ENCODE results near the gene DHRS7B. TPM values are rescaled to one million over a fixed set of nuclear protein-coding genes. Genes with fewer than 3 reads are reported as not detected.

The DHRS7B gene
- polyA plus RNA-seq (2013) = 27.0 and 28.6 TPM in 2 replicates

GRCh38 chr17:21126645-21127508, at the start of gene DHRS7B:
Gene DHRS7B, plus strand, starts transcription at chr17:21126964. Its CDS starts 8 bp downstream, at chr17:21126972.
- Histone ChIP-seq H4K8ac (ENCODE audit: low read depth, low read length) (peak within 1 kb of the TSS; percentile 82), H2AK5ac (ENCODE audit: low read length) (no peak within 1 kb of the TSS), H2BK120ac (ENCODE audit: insufficient read depth, low read length, poor library complexity) (peak within 1 kb of the TSS; percentile 23), H3K79me2 (ENCODE audit: control insufficient read depth, insufficient read depth, low read length, poor library complexity) (no peaks in the 10 kb centered on the region), H3K36me3 (ENCODE audit: control insufficient read depth in 1 of 2, insufficient read depth in 2 of 2, low read length in 2 of 2) (no peaks in the 10 kb centered on the region), H3K4me2 (ENCODE audit: low read length) (peak within 1 kb of the TSS; percentile 75), H3K4ac (ENCODE audit: low read depth, low read length) (peak within 1 kb of the TSS; percentile 5), H3K14ac (ENCODE audit: low read length) (peak within 1 kb of the TSS; percentile 49), H4K12ac (ENCODE audit: low read depth, low read length) (peak within 1 kb of the TSS; percentile 25), H3K23ac (ENCODE audit: low read length) (no peak within 1 kb of the TSS), H3K9me3 (ENCODE audit: insufficient read depth, low read depth, low read length) (no peaks in the 10 kb centered on the region), H3K18ac (ENCODE audit: low read length) (peak within 1 kb of the TSS; percentile 27), H3K79me1 (ENCODE audit: low read length) (peaks cover 5% of the 10 kb centered on the region), H3K4me1 (ENCODE audit: control insufficient read depth in 1 of 2, insufficient read depth in 2 of 2, low read length in 2 of 2) (peaks cover 0 to 5% of the 10 kb centered on the region in 2 experiments), H2BK12ac (ENCODE audit: low read length) (no peak within 1 kb of the TSS), H2BK5ac (ENCODE audit: low read depth, low read length, poor library complexity) (peak within 1 kb of the TSS; percentile 32), H3K4me3 (ENCODE audit: low read depth, low read length) (peak within 1 kb of the TSS; percentile 79), H3K9ac (ENCODE audit: low read length) (peak within 1 kb of the TSS; percentile 53), H2AFZ (ENCODE audit: insufficient read depth, low read length, poor library complexity) (peak within 1 kb of the TSS; percentile 35), H3K27ac (ENCODE audit: low read depth, low read length) (peak within 1 kb of the TSS; percentile 78), H4K91ac (ENCODE audit: low read depth, low read length) (peak within 1 kb of the TSS; percentile 44), H3K27me3 (ENCODE audit: insufficient read depth, low read length) (no peaks in the 10 kb centered on the region)
- WGBS (ENCODE audit: extremely low coverage, insufficient coverage, insufficient read length) = no CpG with 5 or more reads among the region's 66 CpGs
- DNase-seq = peak; percentile 99 to 100

GRCh38 chr17:21077281-21077680, 49.5 kb upstream of the DHRS7B start:
- H3K4me3 ChIP-seq (ENCODE audit: low read depth, low read length) = no peak overlapping the region
- H3K23ac ChIP-seq (ENCODE audit: low read length) = no peak overlapping the region
- no peaks in the 10 kb centered on the region for H3K79me2 ChIP-seq (ENCODE audit: control insufficient read depth, insufficient read depth, low read length, poor library complexity)
- H3K4me2 ChIP-seq (ENCODE audit: low read length) = no peak overlapping the region
- no peak overlapping the region for H3K27ac ChIP-seq (ENCODE audit: low read depth, low read length)
- no peak overlapping the region for H2BK120ac ChIP-seq (ENCODE audit: insufficient read depth, low read length, poor library complexity)
- no peaks in the 10 kb centered on the region for H3K79me1 ChIP-seq (ENCODE audit: low read length)
- no peak overlapping the region for H2BK5ac ChIP-seq (ENCODE audit: low read depth, low read length, poor library complexity)
- no peak overlapping the region for H2AFZ ChIP-seq (ENCODE audit: insufficient read depth, low read length, poor library complexity)
- WGBS (ENCODE audit: extremely low coverage, insufficient coverage, insufficient read length) = no CpG with 5 or more reads among the region's 2 CpGs
- no peak for DNase-seq
- peaks cover 4 to 6% of the 10 kb centered on the region in 2 experiments for H3K4me1 ChIP-seq (ENCODE audit: control insufficient read depth in 1 of 2, insufficient read depth in 2 of 2, low read length in 2 of 2)
- no peak overlapping the region for H4K8ac ChIP-seq (ENCODE audit: low read depth, low read length)
- no peaks in the 10 kb centered on the region for H3K36me3 ChIP-seq (ENCODE audit: control insufficient read depth in 1 of 2, insufficient read depth in 2 of 2, low read length in 2 of 2)
- H4K91ac ChIP-seq (ENCODE audit: low read depth, low read length) = no peak overlapping the region
- H3K9ac ChIP-seq (ENCODE audit: low read length) = no peak overlapping the region
- no peak overlapping the region for H3K4ac ChIP-seq (ENCODE audit: low read depth, low read length)
- peaks cover 2% of the 10 kb centered on the region for H3K9me3 ChIP-seq (ENCODE audit: insufficient read depth, low read depth, low read length)
- no peak overlapping the region for H2AK5ac ChIP-seq (ENCODE audit: low read length)
- no peak overlapping the region for H4K12ac ChIP-seq (ENCODE audit: low read depth, low read length)
- no peak overlapping the region for H3K18ac ChIP-seq (ENCODE audit: low read length)
- no peak overlapping the region for H3K14ac ChIP-seq (ENCODE audit: low read length)
- no peak overlapping the region for H2BK12ac ChIP-seq (ENCODE audit: low read length)
- no peaks in the 10 kb centered on the region for H3K27me3 ChIP-seq (ENCODE audit: insufficient read depth, low read length)

- no peaks in the 10 kb centered on the region for H3K27me3 ChIP-seq (ENCODE audit: insufficient read depth, low read length)
- no CpG with 5 or more reads among the region's 11 CpGs for WGBS (ENCODE audit: extremely low coverage, insufficient coverage, insufficient read length)
- no peak overlapping the region for H3K4me2 ChIP-seq (ENCODE audit: low read length)
- H3K79me2 ChIP-seq (ENCODE audit: control insufficient read depth, insufficient read depth, low read length, poor library complexity) = no peaks in the 10 kb centered on the region
- H4K12ac ChIP-seq (ENCODE audit: low read depth, low read length) = no peak overlapping the region
- H2BK12ac ChIP-seq (ENCODE audit: low read length) = no peak overlapping the region
- H4K91ac ChIP-seq (ENCODE audit: low read depth, low read length) = no peak overlapping the region
- no peak overlapping the region for H4K8ac ChIP-seq (ENCODE audit: low read depth, low read length)
- H3K9ac ChIP-seq (ENCODE audit: low read length) = no peak overlapping the region
- H3K36me3 ChIP-seq (ENCODE audit: control insufficient read depth in 1 of 2, insufficient read depth in 2 of 2, low read length in 2 of 2) = no peaks in the 10 kb centered on the region
- H3K23ac ChIP-seq (ENCODE audit: low read length) = no peak overlapping the region
- H3K18ac ChIP-seq (ENCODE audit: low read length) = no peak overlapping the region
- H3K9me3 ChIP-seq (ENCODE audit: insufficient read depth, low read depth, low read length) = peaks cover 2% of the 10 kb centered on the region
- no peak overlapping the region for H2AFZ ChIP-seq (ENCODE audit: insufficient read depth, low read length, poor library complexity)
- DNase-seq = no peak
- H3K4me3 ChIP-seq (ENCODE audit: low read depth, low read length) = no peak overlapping the region
- H2BK5ac ChIP-seq (ENCODE audit: low read depth, low read length, poor library complexity) = no peak overlapping the region
- no peak overlapping the region for H2AK5ac ChIP-seq (ENCODE audit: low read length)
- no peak overlapping the region for H3K14ac ChIP-seq (ENCODE audit: low read length)
- peaks cover 4 to 6% of the 10 kb centered on the region in 2 experiments for H3K4me1 ChIP-seq (ENCODE audit: control insufficient read depth in 1 of 2, insufficient read depth in 2 of 2, low read length in 2 of 2)
- H3K79me1 ChIP-seq (ENCODE audit: low read length) = no peaks in the 10 kb centered on the region
- no peak overlapping the region for H3K4ac ChIP-seq (ENCODE audit: low read depth, low read length)
- no peak overlapping the region for H3K27ac ChIP-seq (ENCODE audit: low read depth, low read length)
- no peak overlapping the region for H2BK120ac ChIP-seq (ENCODE audit: insufficient read depth, low read length, poor library complexity)
Measured at GRCh38 chr17:21078016-21078780, 48.6 kb upstream of the DHRS7B start.

GRCh38 chr17:21079196-21079595, 47.6 kb upstream of the DHRS7B start:
- H2AFZ ChIP-seq (ENCODE audit: insufficient read depth, low read length, poor library complexity) = no peak overlapping the region
- no peak overlapping the region for H3K9ac ChIP-seq (ENCODE audit: low read length)
- H2AK5ac ChIP-seq (ENCODE audit: low read length) = no peak overlapping the region
- H3K4me1 ChIP-seq (ENCODE audit: control insufficient read depth in 1 of 2, insufficient read depth in 2 of 2, low read length in 2 of 2) = peaks cover 4 to 6% of the 10 kb centered on the region in 2 experiments
- H2BK12ac ChIP-seq (ENCODE audit: low read length) = no peak overlapping the region
- H3K27ac ChIP-seq (ENCODE audit: low read depth, low read length) = no peak overlapping the region
- no peaks in the 10 kb centered on the region for H3K36me3 ChIP-seq (ENCODE audit: control insufficient read depth in 1 of 2, insufficient read depth in 2 of 2, low read length in 2 of 2)
- H3K79me1 ChIP-seq (ENCODE audit: low read length) = no peaks in the 10 kb centered on the region
- H4K91ac ChIP-seq (ENCODE audit: low read depth, low read length) = no peak overlapping the region
- no CpG with 5 or more reads among the region's 7 CpGs for WGBS (ENCODE audit: extremely low coverage, insufficient coverage, insufficient read length)
- no peak overlapping the region for H3K23ac ChIP-seq (ENCODE audit: low read length)
- no peak overlapping the region for H4K12ac ChIP-seq (ENCODE audit: low read depth, low read length)
- no peak overlapping the region for H3K4me2 ChIP-seq (ENCODE audit: low read length)
- H3K4me3 ChIP-seq (ENCODE audit: low read depth, low read length) = no peak overlapping the region
- H3K4ac ChIP-seq (ENCODE audit: low read depth, low read length) = no peak overlapping the region
- no peak for DNase-seq
- no peak overlapping the region for H3K14ac ChIP-seq (ENCODE audit: low read length)
- peaks cover 2% of the 10 kb centered on the region for H3K9me3 ChIP-seq (ENCODE audit: insufficient read depth, low read depth, low read length)
- H3K18ac ChIP-seq (ENCODE audit: low read length) = no peak overlapping the region
- H3K27me3 ChIP-seq (ENCODE audit: insufficient read depth, low read length) = no peaks in the 10 kb centered on the region
- no peak overlapping the region for H4K8ac ChIP-seq (ENCODE audit: low read depth, low read length)
- no peaks in the 10 kb centered on the region for H3K79me2 ChIP-seq (ENCODE audit: control insufficient read depth, insufficient read depth, low read length, poor library complexity)
- no peak overlapping the region for H2BK5ac ChIP-seq (ENCODE audit: low read depth, low read length, poor library complexity)
- H2BK120ac ChIP-seq (ENCODE audit: insufficient read depth, low read length, poor library complexity) = no peak overlapping the region
